GM18505 (cell line): ENCODE results near the gene AIG1.
"Not testable (repeated sequence)": the region's sequence is repeated elsewhere in the genome, so short reads cannot be mapped to it uniquely, and the experiment has no call there.

Experiments used
- ATAC-seq: cut with Tn5 transposase; IDR thresholded peaks from one replicate; pipeline ENCODE4 v1.9.1; 2021; ENCODE audit not compliant: unreplicated experiment
- POLR2A ChIP-seq: IDR thresholded peaks from 4 replicates; pipeline ENCODE4 v1.6.1; 2011; ENCODE audit warnings: borderline replicate concordance; ENCODE audit not compliant: insufficient read depth, insufficient read length; ENCODE audit errors: extremely low read depth

The AIG1 gene

GRCh38 chr6:143335865-143336264, 275.2 kb downstream of the AIG1 start:
- no peak for TF ChIP-seq POLR2A
- no peak for ATAC-seq

DNA sequence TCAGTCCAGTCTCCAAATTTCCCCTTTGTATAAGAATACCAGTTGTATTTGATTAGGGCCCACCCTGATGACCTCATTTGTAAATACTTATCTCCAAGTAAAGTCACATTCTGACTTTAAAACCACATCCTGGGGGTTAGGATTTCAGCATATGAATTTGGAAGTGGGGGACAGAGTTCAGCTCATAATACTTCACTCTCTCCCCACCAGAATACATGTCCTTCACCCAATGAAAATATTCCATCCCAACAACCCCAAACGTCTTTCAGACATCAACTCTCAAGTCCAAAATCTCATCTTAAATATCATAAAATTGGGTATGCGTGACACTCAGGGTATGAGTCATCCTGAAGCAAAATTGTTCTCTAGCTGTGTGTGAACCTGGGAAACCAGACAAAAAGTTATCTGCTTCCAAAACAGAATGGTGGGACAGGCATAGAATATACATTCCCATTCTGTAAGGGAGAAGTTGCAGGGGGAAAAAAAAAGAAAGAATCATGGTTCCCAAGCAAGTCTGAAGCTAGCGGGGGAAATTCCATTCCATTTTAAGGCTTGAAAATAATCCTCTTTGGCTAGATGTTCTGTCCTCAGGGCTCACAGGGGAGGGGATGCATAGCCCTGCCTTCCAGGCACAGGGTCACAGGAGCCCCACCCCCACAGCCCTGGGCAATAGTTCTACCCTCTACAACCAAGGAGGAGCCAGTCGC, 275.9 kb downstream of the AIG1 start:
- TF ChIP-seq POLR2A: no peak
- no peak for ATAC-seq

- no peak for TF ChIP-seq POLR2A
- no peak for ATAC-seq
Observed at GRCh38 chr6:143337201-143337949, 276.7 kb downstream of the AIG1 start.

GRCh38 chr6:143339223-143339622, 278.5 kb downstream of the AIG1 start:
- no peak for ATAC-seq
- TF ChIP-seq POLR2A: no peak

DNA sequence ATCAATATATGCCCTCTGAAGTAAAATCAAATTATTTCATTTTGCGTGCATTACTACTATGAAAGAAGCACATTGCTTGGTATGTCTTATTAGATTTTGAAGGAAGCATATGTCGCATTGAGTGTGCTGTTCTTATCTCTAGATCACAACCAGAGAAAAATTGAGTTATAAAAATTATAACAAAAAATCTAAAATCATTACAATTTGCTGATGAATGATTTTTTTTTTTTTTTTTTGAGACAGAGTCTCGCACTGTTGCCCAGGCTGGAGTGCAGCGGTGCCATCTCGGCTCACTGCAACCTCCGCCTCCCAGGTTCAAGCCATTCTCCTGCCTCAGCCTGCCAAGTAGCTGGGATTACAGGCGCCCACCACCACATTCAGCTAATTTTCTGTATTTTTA, 284.8 kb downstream of the AIG1 start:
- ATAC-seq: not testable (repeated sequence)

- no peak for ATAC-seq
- TF ChIP-seq POLR2A: no peak
Observed at GRCh38 chr6:143346004-143346403, 285.3 kb downstream of the AIG1 start.

- no peak for TF ChIP-seq POLR2A
- ATAC-seq: no peak
Observed at GRCh38 chr6:143348531-143348930, 287.8 kb downstream of the AIG1 start.

DNA sequence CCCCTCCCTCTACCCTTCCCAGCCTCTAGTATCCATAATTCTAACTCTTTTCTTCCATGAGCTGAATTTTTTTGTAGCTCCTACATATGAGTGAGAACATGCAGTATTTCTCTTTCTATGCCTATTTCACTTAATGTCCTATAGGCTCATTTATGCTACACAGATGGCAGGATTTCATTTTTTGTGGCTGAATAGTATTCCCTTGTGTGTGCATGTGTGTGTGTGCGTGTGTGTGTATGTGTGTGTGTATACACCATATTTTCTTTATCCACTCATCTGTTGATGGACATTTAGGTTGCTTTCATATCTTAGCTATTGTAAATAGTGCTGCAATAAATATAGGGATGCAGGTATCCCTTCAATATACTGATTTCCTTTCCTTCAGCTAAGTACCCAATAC, 288.8 kb downstream of the AIG1 start:
- no peak for ATAC-seq
- no peak for TF ChIP-seq POLR2A

- no peak for TF ChIP-seq POLR2A
- no peak for ATAC-seq
Observed at GRCh38 chr6:143356101-143356880, 295.6 kb downstream of the AIG1 start.

DNA sequence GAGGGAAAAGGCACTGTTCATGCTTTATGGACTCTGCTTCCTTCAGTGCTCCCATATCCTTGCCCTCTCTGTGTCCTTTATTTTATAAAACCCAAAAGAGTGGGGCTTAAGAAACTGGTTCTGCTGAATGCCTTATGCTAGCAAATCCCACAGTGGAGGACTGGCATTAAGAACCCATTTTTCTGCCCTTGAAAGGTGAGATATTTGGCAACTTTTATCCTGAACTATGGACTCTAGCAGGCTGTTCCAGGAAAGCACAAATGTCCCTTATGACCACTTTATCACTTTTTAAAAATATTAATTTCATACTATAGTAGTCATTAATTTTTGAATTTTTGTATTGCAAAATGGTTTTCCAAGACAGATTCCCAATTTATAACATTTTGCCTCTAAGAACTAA, 296.5 kb downstream of the AIG1 start:
- TF ChIP-seq POLR2A: no peak
- ATAC-seq: no peak

GRCh38 chr6:143357561-143358255, 297.0 kb downstream of the AIG1 start:
- no peak for TF ChIP-seq POLR2A
- ATAC-seq: no peak

GRCh38 chr6:143361536-143362191, 301.0 kb downstream of the AIG1 start:
- TF ChIP-seq POLR2A: no peak

GRCh38 chr6:143362192-143362558, 301.5 kb downstream of the AIG1 start:
- no peak for ATAC-seq
- TF ChIP-seq POLR2A: no peak

More at GRCh38 chr6:143361536-143362191, 301.0 kb downstream of the AIG1 start:
- no peak for ATAC-seq
